Stimulated activated CD8-positive, alpha-beta memory T cell treated with anti-CD3 and anti-CD28 coated beads, Interleukin-7, amount 100 ng/mL, for 24 hours (primary cell): Measurements from ENCODE around the gene UBAP1L.
"Not testable (repeated sequence)": the region's sequence is repeated elsewhere in the genome, so short reads cannot be mapped to it uniquely, and the experiment has no call there.

ENCODE experiments used
- DNase-seq: peaks from one replicate; pipeline ENCODE4 v3.0.0-alpha.2; 2020; ENCODE audit warnings: low read depth

The UBAP1L gene

GRCh38 chr15:65099801-65100200 lies 15.2 kb downstream of the UBAP1L start:
- DNase-seq, result not testable (repeated sequence)

GRCh38 chr15:65099336-65099735 lies 15.7 kb downstream of the UBAP1L start:
- no peak for DNase-seq

- DNase-seq, result no peak
Measured at GRCh38 chr15:65097651-65098263, 17.2 kb downstream of the UBAP1L start.

GRCh38 chr15:65096481-65097385 lies 18.3 kb downstream of the UBAP1L start:
- DNase-seq, result no peak

GRCh38 chr15:65095747-65096104 lies 19.3 kb downstream of the UBAP1L start:
- no peak for DNase-seq

GRCh38 chr15:65095011-65095746 lies 19.8 kb downstream of the UBAP1L start:
- DNase-seq, result no peak

- no peak for DNase-seq
Measured at GRCh38 chr15:65094294-65094995, 20.6 kb downstream of the UBAP1L start.

- DNase-seq, result not testable (repeated sequence)
Measured at GRCh38 chr15:65093793-65094170, 21.2 kb downstream of the UBAP1L start.

- no peak for DNase-seq
Measured at GRCh38 chr15:65092911-65093792, 21.8 kb downstream of the UBAP1L start.

GRCh38 chr15:65091946-65092770 lies 22.8 kb downstream of the UBAP1L start:
- no peak for DNase-seq

- DNase-seq, result no peak
Measured at GRCh38 chr15:65089206-65089824, 25.7 kb downstream of the UBAP1L start.

- no peak for DNase-seq
Measured at GRCh38 chr15:65088643-65089021, 26.4 kb downstream of the UBAP1L start.

GRCh38 chr15:65087873-65088642 lies 26.9 kb downstream of the UBAP1L start:
- DNase-seq, result no peak

GRCh38 chr15:65087411-65087810 lies 27.6 kb downstream of the UBAP1L start:
- no peak for DNase-seq

GRCh38 chr15:65086680-65087111 lies 28.3 kb downstream of the UBAP1L start:
- DNase-seq, result no peak

- no peak for DNase-seq
Measured at GRCh38 chr15:65085990-65086679, 28.9 kb downstream of the UBAP1L start.

GRCh38 chr15:65085207-65085753 lies 29.7 kb downstream of the UBAP1L start:
- no peak for DNase-seq
